Measurements from ENCODE around the gene GIMAP5. TPM values are rescaled to one million over a fixed set of nuclear protein-coding genes. Genes with fewer than 3 reads are reported as not detected.

GIMAP5 gene
- total and polyA plus RNA-seq, 3 donors from 2014 or later = 8.4 to 13.6 (median 10.6) TPM

DNA sequence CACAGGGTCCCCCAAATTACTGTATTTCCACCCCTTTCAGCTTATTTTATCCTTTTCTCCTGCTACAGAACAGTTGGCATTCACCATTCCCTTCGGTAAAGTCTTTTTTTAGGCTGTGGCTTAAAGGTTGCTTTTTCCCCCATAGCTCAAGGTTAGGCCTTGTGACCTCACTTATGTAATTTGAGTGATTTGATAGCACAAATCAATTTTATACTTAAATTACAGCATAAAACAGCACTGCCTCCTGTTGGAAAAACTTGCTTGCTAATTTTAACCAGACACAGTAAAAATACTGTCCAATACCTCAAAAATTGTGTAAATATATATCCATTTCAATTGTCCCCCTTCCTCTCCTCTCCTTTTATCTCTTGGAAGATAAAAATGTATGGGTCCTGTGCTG, 13.8 kb upstream of the GIMAP5 start:
- Histone ChIP-seq H3K27me3 (no peaks in the 10 kb centered on the region), H3K36me3 (ENCODE audit: low read depth, missing control alignments) (no peaks in the 10 kb centered on the region), H3K4me1 (no peaks in the 10 kb centered on the region), H3K27ac (no peak overlapping the region), H3K9me3 (no peaks in the 10 kb centered on the region), H3K4me3 (no peak overlapping the region)
- WGBS, 2 donors = 78 to 81% methylated on average over 1 of the region's 1 CpG
- no peak for DNase-seq
- intact Hi-C loops (cut with DNase I; ENCODE audit: low total_unique reads) = no loop called here
- TF ChIP-seq, protein P1, sequence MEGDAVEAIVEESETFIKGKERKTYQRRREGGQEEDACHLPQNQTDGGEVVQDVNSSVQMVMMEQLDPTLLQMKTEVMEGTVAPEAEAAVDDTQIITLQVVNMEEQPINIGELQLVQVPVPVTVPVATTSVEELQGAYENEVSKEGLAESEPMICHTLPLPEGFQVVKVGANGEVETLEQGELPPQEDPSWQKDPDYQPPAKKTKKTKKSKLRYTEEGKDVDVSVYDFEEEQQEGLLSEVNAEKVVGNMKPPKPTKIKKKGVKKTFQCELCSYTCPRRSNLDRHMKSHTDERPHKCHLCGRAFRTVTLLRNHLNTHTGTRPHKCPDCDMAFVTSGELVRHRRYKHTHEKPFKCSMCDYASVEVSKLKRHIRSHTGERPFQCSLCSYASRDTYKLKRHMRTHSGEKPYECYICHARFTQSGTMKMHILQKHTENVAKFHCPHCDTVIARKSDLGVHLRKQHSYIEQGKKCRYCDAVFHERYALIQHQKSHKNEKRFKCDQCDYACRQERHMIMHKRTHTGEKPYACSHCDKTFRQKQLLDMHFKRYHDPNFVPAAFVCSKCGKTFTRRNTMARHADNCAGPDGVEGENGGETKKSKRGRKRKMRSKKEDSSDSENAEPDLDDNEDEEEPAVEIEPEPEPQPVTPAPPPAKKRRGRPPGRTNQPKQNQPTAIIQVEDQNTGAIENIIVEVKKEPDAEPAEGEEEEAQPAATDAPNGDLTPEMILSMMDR (IDR thresholded peaks at IDR 0.05) = no peak
- TF ChIP-seq POLR2A (IDR thresholded peaks at IDR 0.05) = no peak

DNA sequence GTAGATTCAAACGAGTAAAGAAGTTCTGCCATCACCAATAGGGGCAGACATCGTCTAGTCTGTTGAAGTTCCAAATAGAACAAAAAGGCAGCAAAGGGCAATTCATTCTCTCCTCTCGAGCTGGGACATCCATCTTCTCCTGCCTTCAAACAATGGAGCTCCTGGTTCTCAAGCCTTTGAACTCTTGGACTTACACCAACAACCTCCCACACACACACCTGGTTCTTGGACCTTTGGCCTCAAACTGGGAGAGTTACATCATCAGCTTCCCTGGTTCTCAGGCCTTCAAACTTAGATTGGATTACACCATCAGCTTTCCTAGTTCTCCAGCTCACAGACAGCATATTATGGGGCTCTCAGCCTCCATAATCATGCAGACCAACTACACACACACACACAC, 9.8 kb upstream of the GIMAP5 start:
- intact Hi-C loops (cut with DNase I; ENCODE audit: low total_unique reads) = no loop called here
- Histone ChIP-seq H3K4me1 (no peaks in the 10 kb centered on the region), H3K4me3 (no peak overlapping the region), H3K27me3 (no peaks in the 10 kb centered on the region), H3K9me3 (no peaks in the 10 kb centered on the region), H3K27ac (no peak overlapping the region), H3K36me3 (ENCODE audit: low read depth, missing control alignments) (no peaks in the 10 kb centered on the region)
- TF ChIP-seq, protein P1 (IDR thresholded peaks at IDR 0.05) = no peak
- no peak for TF ChIP-seq POLR2A (IDR thresholded peaks at IDR 0.05)
- DNase-seq = no peak
- WGBS, 2 donors = 54 to 70% methylated on average over 3 of the region's 3 CpGs

DNA sequence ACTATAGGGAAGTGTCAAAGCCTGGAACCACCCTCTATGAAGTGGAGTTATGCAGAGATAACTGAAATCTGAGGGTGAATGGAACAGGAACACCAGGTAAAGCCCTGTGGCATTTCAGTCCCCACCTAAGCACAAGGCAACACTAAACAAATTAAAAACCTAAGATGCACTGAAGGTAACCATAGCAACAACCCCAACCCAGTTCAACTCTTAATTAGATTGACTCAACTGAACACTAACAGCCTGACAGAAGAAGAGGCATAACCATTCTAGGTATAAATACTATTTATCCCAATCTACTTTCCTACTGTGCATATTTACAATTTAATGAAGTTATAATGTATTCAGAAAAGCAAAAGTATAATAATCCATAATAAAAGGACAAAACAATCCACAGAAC, 9.2 kb upstream of the GIMAP5 start:
- Histone ChIP-seq H3K27me3 (no peaks in the 10 kb centered on the region), H3K9me3 (no peaks in the 10 kb centered on the region), H3K36me3 (ENCODE audit: low read depth, missing control alignments) (no peaks in the 10 kb centered on the region), H3K4me3 (no peak overlapping the region), H3K4me1 (no peaks in the 10 kb centered on the region), H3K27ac (no peak overlapping the region)
- no peak for DNase-seq
- TF ChIP-seq POLR2A (IDR thresholded peaks at IDR 0.05) = no peak
- TF ChIP-seq, protein P1 (IDR thresholded peaks at IDR 0.05) = no peak
- intact Hi-C loops (cut with DNase I; ENCODE audit: low total_unique reads) = no loop called here

DNA sequence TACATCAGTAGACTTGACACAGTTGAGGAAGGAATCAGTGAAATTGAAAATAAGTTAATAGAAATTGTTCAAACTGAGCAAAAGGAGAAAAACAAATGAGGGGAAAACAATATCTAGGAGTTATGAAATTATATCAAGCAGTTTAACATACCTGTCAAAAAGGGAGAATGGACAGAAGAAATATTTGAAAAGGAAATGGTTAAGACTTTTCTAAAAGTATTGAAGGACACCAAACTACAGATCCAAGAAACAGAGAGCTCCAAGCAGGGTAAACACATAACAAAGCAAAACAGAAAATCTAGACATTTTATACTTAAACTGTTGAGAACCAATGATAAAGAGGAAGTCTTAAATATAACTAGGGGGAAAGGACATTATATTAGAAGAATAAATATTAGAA, 8.6 kb upstream of the GIMAP5 start:
- no peak overlapping the region for H3K4me3 ChIP-seq
- no peaks in the 10 kb centered on the region for H3K4me1 ChIP-seq
- no peak for TF ChIP-seq POLR2A (IDR thresholded peaks at IDR 0.05)
- TF ChIP-seq, protein P1 (IDR thresholded peaks at IDR 0.05) = no peak

DNA sequence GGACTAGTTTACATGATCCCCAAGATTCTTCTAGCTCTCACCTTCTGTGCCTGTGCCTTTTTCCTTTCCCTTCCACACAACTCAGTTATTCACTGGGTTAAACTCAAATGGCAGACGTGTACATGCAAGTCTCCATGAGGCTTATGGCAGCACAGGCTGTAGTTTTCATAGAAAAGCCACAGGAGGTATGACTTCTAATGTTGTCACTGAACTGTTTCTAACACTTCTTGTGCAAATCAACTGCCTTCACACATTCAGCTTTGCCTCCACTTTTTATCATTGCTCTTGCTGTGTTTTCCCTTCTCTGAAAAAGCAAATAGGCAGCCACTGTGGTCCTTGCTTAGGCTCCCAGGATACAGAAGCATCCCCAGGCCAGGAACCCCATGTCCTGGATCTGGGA, 5.3 kb upstream of the GIMAP5 start:
- TF ChIP-seq, protein P1 (IDR thresholded peaks at IDR 0.05) = no peak
- no peak for TF ChIP-seq POLR2A (IDR thresholded peaks at IDR 0.05)
- WGBS, 2 donors = 61 to 67% methylated on average over 1 of the region's 1 CpG
- DNase-seq = no peak
- no peak overlapping the region for H3K27ac ChIP-seq
- H3K4me1 ChIP-seq = no peaks in the 10 kb centered on the region
- intact Hi-C loops (cut with DNase I; ENCODE audit: low total_unique reads) = no loop called here
- H3K36me3 ChIP-seq (ENCODE audit: low read depth, missing control alignments) = no peaks in the 10 kb centered on the region
- no peaks in the 10 kb centered on the region for H3K27me3 ChIP-seq
- no peak overlapping the region for H3K4me3 ChIP-seq
- H3K9me3 ChIP-seq = no peaks in the 10 kb centered on the region

More for the DNA sequence above, 8.6 kb upstream of the GIMAP5 start:
- no peak for DNase-seq
- Histone ChIP-seq H3K9me3 (no peaks in the 10 kb centered on the region), H3K27ac (no peak overlapping the region), H3K36me3 (ENCODE audit: low read depth, missing control alignments) (no peaks in the 10 kb centered on the region), H3K27me3 (no peaks in the 10 kb centered on the region)
- intact Hi-C loops (cut with DNase I; ENCODE audit: low total_unique reads) = no loop called here
